H9 (cell line): ENCODE results near the gene STAB2. TPM values are rescaled to one million over a fixed set of nuclear protein-coding genes. Genes with fewer than 3 reads are reported as not detected.

Experiments used
- DNase-seq: peaks from one replicate; pipeline ENCODE4 v3.0.0-alpha.2; 2017
- H2AFZ ChIP-seq: one replicate; pipeline ENCODE4 v1.6.1; 2013; ENCODE audit warnings: mild to moderate bottlenecking, low read length, control low read depth, moderate library complexity
- H2AK5ac ChIP-seq: 2 replicates; pipeline ENCODE4 v1.6.1; 2013; ENCODE audit warnings: low read length, control low read depth, mixed read lengths; ENCODE audit not compliant: insufficient read length
- H2BK120ac ChIP-seq: one replicate; pipeline ENCODE4 v1.6.1; 2013; ENCODE audit warnings: low read depth, mild to moderate bottlenecking, low read length, control low read depth, inconsistent platforms; ENCODE audit not compliant: poor library complexity, severe bottlenecking
- H2BK12ac ChIP-seq: 2 replicates; pipeline ENCODE4 v1.6.1; 2013; ENCODE audit warnings: low read length, control low read depth, mixed read lengths, low read depth; ENCODE audit not compliant: insufficient read length
- H2BK15ac ChIP-seq: 2 replicates; pipeline ENCODE4 v1.6.1; 2013; ENCODE audit warnings: low read depth, low read length, control low read depth
- H2BK20ac ChIP-seq: one replicate; pipeline ENCODE4 v1.6.1; 2013; ENCODE audit warnings: low read depth, mild to moderate bottlenecking, low read length, control low read depth, inconsistent platforms; ENCODE audit not compliant: poor library complexity, severe bottlenecking
- H2BK5ac ChIP-seq: 2 replicates; pipeline ENCODE4 v1.6.1; 2013; ENCODE audit warnings: low read length, control low read depth, mixed read lengths; ENCODE audit not compliant: insufficient read length
- H3K14ac ChIP-seq: 2 replicates; pipeline ENCODE4 v1.6.1; 2013; ENCODE audit warnings: low read length, control low read depth; ENCODE audit not compliant: insufficient read depth
- H3K18ac ChIP-seq: 2 replicates; pipeline ENCODE4 v1.6.1; 2013; ENCODE audit warnings: low read depth, mild to moderate bottlenecking, mixed read lengths, low read length, control low read depth; ENCODE audit not compliant: insufficient read length
- H3K23ac ChIP-seq: 2 replicates; pipeline ENCODE4 v1.6.1; 2013; ENCODE audit warnings: low read length, control low read depth, mixed read lengths, low read depth; ENCODE audit not compliant: insufficient read length
- H3K23me2 ChIP-seq: 2 replicates; pipeline ENCODE4 v1.6.1; 2013; ENCODE audit warnings: low read depth, mild to moderate bottlenecking, mixed read lengths, low read length, control low read depth; ENCODE audit not compliant: insufficient read length, poor library complexity, severe bottlenecking
- H3K27ac ChIP-seq: 2 replicates; pipeline ENCODE4 v1.5.1; 2013; ENCODE audit warnings: low read length, control low read depth, mixed read lengths, low read depth; ENCODE audit not compliant: insufficient read length
- H3K27me3 ChIP-seq: 2 replicates; pipeline ENCODE4 v1.6.1; 2013; ENCODE audit warnings: low read length, control low read depth, inconsistent platforms; ENCODE audit not compliant: insufficient read depth
- H3K4ac ChIP-seq: 2 replicates; pipeline ENCODE4 v1.6.1; 2013; ENCODE audit warnings: low read depth, mild to moderate bottlenecking, control low read depth, inconsistent platforms, low read length, moderate library complexity
- H3K4me1 ChIP-seq: 2 replicates; pipeline ENCODE4 v1.6.1; 2013; ENCODE audit warnings: low read length, control low read depth, inconsistent platforms; ENCODE audit not compliant: insufficient read depth
- H3K4me2 ChIP-seq: 2 replicates; pipeline ENCODE4 v1.6.1; 2013; ENCODE audit warnings: low read length, control low read depth, mixed read lengths; ENCODE audit not compliant: insufficient read length, insufficient read depth
- H3K56ac ChIP-seq: 2 replicates; pipeline ENCODE4 v1.6.1; 2013; ENCODE audit warnings: low read depth, mild to moderate bottlenecking, mixed read lengths, low read length, control low read depth; ENCODE audit not compliant: insufficient read length
- H3K79me1 ChIP-seq: 2 replicates; pipeline ENCODE4 v1.6.1; 2013; ENCODE audit warnings: low read depth, mild to moderate bottlenecking, moderate library complexity, low read length, control low read depth, inconsistent platforms; ENCODE audit not compliant: insufficient read depth, poor library complexity, severe bottlenecking
- H3K79me2 ChIP-seq: 2 replicates; pipeline ENCODE4 v1.6.1; 2013; ENCODE audit warnings: low read length, control low read depth, inconsistent platforms; ENCODE audit not compliant: insufficient read depth
- H3K9ac ChIP-seq: 2 replicates; pipeline ENCODE4 v1.6.1; 2013; ENCODE audit warnings: low read length, control low read depth, mixed read lengths; ENCODE audit not compliant: insufficient read length; ENCODE audit errors: extremely low read depth
- H3K9me3 ChIP-seq: one replicate; pipeline ENCODE4 v1.6.1; 2013; ENCODE audit warnings: low read depth, low read length, inconsistent platforms; ENCODE audit not compliant: control insufficient read depth
- H3T11ph ChIP-seq: one replicate; pipeline ENCODE4 v1.6.1; 2013; ENCODE audit warnings: mild to moderate bottlenecking, low read length, control low read depth, inconsistent platforms
- H4K20me1 ChIP-seq: one replicate; pipeline ENCODE4 v1.6.1; 2013; ENCODE audit not compliant: control insufficient read depth, insufficient read length, insufficient read depth
- H4K5ac ChIP-seq: 2 replicates; pipeline ENCODE4 v1.6.1; 2013; ENCODE audit warnings: low read depth, mild to moderate bottlenecking, mixed read lengths, low read length, control low read depth; ENCODE audit not compliant: insufficient read length
- H4K8ac ChIP-seq: replicated peaks from 2 replicates; pipeline ENCODE4 v1.6.1; 2013; ENCODE audit warnings: low read length, control low read depth, mixed read lengths, low read depth; ENCODE audit not compliant: insufficient read length
- H4K91ac ChIP-seq: 2 replicates; pipeline ENCODE4 v1.6.1; 2013; ENCODE audit warnings: low read depth, mild to moderate bottlenecking, moderate library complexity, mixed read lengths, low read length, control low read depth; ENCODE audit not compliant: insufficient read length
- H3K27ac Mint-ChIP-seq, 3 experiments: 2 replicates in 2 of 3; 3 replicates in 1 of 3; pipeline ENCODE4 v1.8.0; 2020 to 2021; ENCODE audit warnings: mixed read lengths in 3 of 3, mild to moderate bottlenecking in 1 of 3, moderate library complexity in 1 of 3
- H3K27me3 Mint-ChIP-seq: 2 replicates; pipeline ENCODE4 v1.8.0; 2021; ENCODE audit warnings: low read depth, mild to moderate bottlenecking, moderate library complexity, mixed read lengths
- H3K36me3 Mint-ChIP-seq, 3 experiments: 2 replicates in 2 of 3; 3 replicates in 1 of 3; pipeline ENCODE4 v1.8.0; 2020 to 2021; ENCODE audit warnings: low read depth in 3 of 3, mixed read lengths in 3 of 3; ENCODE audit not compliant: insufficient read depth in 1 of 3
- H3K4me1 Mint-ChIP-seq, 2 experiments: 2 replicates each; pipeline ENCODE4 v1.8.0; 2020; ENCODE audit warnings: mixed read lengths in 2 of 2
- H3K4me3 Mint-ChIP-seq, 2 experiments: 2 replicates in 1 of 2; 3 replicates in 1 of 2; pipeline ENCODE4 v1.8.0; 2020 to 2021; ENCODE audit warnings: mild to moderate bottlenecking in 2 of 2, mixed read lengths in 2 of 2, moderate library complexity in 1 of 2
- H3K9me3 Mint-ChIP-seq, 2 experiments: 2 replicates in 1 of 2; 3 replicates in 1 of 2; pipeline ENCODE4 v1.8.0; 2020; ENCODE audit warnings: mild to moderate bottlenecking in 2 of 2, mixed read lengths in 2 of 2, moderate library complexity in 1 of 2
- WGBS: extraction: QIAGEN DNeasy Blood & Tissue Kit; methylation state at CpG from one replicate; pipeline ENCODE4 v1.1.7; 2013; ENCODE audit warnings: missing lambda C conversion rate, low lambda C conversion rate, mixed read lengths; ENCODE audit not compliant: insufficient read length; ENCODE audit errors: extremely low coverage; 5-methylcytosine and 5-hydroxymethylcytosine counted together
- total RNA-seq: library from RNA; stranded (reverse); gene quantifications from 2 replicates; pipeline ENCODE4 v1.2.1, GENCODE V29; 2021
- TF ChIP-seq, protein P1 (sequence below): fragments of 200-600 bp; sonication (generic); conservative IDR thresholded peaks from 3 replicates; pipeline ENCODE4 v1.8.0; 2021; ENCODE audit warnings: antibody characterized with exemption, mild to moderate bottlenecking

Gene STAB2
- total RNA-seq, 1 experiment from 2014 or later, result 0.02 TPM

- no peak overlapping the region for H3K4me2 ChIP-seq
- H3K4me1 Mint-ChIP-seq, result peaks cover 3 to 24% of the 10 kb centered on the region in 2 experiments; a peak in 2 of 4 replicates
- no peak overlapping the region for H4K5ac ChIP-seq
- no peak overlapping the region for H2BK15ac ChIP-seq
- H3K4me3 Mint-ChIP-seq, result no peak overlapping the region
- H3K27ac ChIP-seq, result no peak overlapping the region
- no CpG with 5 or more reads among the region's 4 CpGs for whole genome bisulfite sequencing
- no peak overlapping the region for H3K23ac ChIP-seq
- TF ChIP-seq, protein P1, sequence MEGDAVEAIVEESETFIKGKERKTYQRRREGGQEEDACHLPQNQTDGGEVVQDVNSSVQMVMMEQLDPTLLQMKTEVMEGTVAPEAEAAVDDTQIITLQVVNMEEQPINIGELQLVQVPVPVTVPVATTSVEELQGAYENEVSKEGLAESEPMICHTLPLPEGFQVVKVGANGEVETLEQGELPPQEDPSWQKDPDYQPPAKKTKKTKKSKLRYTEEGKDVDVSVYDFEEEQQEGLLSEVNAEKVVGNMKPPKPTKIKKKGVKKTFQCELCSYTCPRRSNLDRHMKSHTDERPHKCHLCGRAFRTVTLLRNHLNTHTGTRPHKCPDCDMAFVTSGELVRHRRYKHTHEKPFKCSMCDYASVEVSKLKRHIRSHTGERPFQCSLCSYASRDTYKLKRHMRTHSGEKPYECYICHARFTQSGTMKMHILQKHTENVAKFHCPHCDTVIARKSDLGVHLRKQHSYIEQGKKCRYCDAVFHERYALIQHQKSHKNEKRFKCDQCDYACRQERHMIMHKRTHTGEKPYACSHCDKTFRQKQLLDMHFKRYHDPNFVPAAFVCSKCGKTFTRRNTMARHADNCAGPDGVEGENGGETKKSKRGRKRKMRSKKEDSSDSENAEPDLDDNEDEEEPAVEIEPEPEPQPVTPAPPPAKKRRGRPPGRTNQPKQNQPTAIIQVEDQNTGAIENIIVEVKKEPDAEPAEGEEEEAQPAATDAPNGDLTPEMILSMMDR, result no peak
- no peak overlapping the region for H4K91ac ChIP-seq
- H3K23me2 ChIP-seq, result no peaks in the 10 kb centered on the region
- no peaks in the 10 kb centered on the region for H3K79me2 ChIP-seq
- no peaks in the 10 kb centered on the region for H3K4me1 ChIP-seq
- no peak overlapping the region for H4K8ac ChIP-seq
- no peaks in the 10 kb centered on the region for H3K79me1 ChIP-seq
- no peak overlapping the region for H2BK5ac ChIP-seq
- H2BK120ac ChIP-seq, result no peak overlapping the region
- H3K18ac ChIP-seq, result no peak overlapping the region
- H3K9me3 Mint-ChIP-seq, result no peaks in the 10 kb centered on the region
- no peak overlapping the region for H3K56ac ChIP-seq
- no peak overlapping the region for H2BK12ac ChIP-seq
- H2BK20ac ChIP-seq, result no peak overlapping the region
- no peaks in the 10 kb centered on the region for H3K27me3 ChIP-seq
- peak overlapping the region in 1 of 3 experiments; percentile 64; a peak in 1 of 7 replicates for H3K27ac Mint-ChIP-seq
- no peaks in the 10 kb centered on the region for H3K9me3 ChIP-seq
- no peak overlapping the region for H2AK5ac ChIP-seq
- H2AFZ ChIP-seq, result no peak overlapping the region
- H3T11ph ChIP-seq, result no peak overlapping the region
- no peaks in the 10 kb centered on the region for H3K27me3 Mint-ChIP-seq
- DNase-seq, result no peak
- no peak overlapping the region for H3K14ac ChIP-seq
- H3K36me3 Mint-ChIP-seq, result peaks cover 23 to 51% (median 27%) of the 10 kb centered on the region in 3 experiments; a peak in 6 of 7 replicates
- H3K4ac ChIP-seq, result no peak overlapping the region
- H4K20me1 ChIP-seq, result no peaks in the 10 kb centered on the region
- H3K9ac ChIP-seq, result no peak overlapping the region
Observed at GRCh38 chr12:103798586-103798985, 211.5 kb downstream of the STAB2 start.
